Hepatocyte (in vitro differentiated cells): ENCODE data around the gene NUDT14. TPM values are rescaled to one million over a fixed set of nuclear protein-coding genes. Genes with fewer than 3 reads are reported as not detected.

Source experiments
- DNase-seq: peaks from one replicate; pipeline ENCODE4 v3.0.0-alpha.2; 2016; ENCODE audit warnings: low spot score
- H2AFZ ChIP-seq: fragments of 200-600 bp; sonication (generic); 2 replicates; pipeline ENCODE4 v1.6.0; 2016; ENCODE audit warnings: antibody characterized with exemption, mild to moderate bottlenecking
- H3K27ac ChIP-seq: fragments of 200-600 bp; sonication (generic); 2 replicates; pipeline ENCODE4 v1.5.1; 2016; ENCODE audit warnings: mild to moderate bottlenecking
- H3K27me3 ChIP-seq: fragments of 200-600 bp; sonication (generic); 2 replicates; pipeline ENCODE4 v1.6.1; 2016
- H3K36me3 ChIP-seq: fragments of 200-600 bp; sonication (generic); replicated peaks from 2 replicates; pipeline ENCODE4 v1.5.1; 2016; ENCODE audit warnings: low read depth; ENCODE audit not compliant: insufficient read depth
- H3K4me1 ChIP-seq: fragments of 200-600 bp; sonication (generic); 2 replicates; pipeline ENCODE4 v1.5.1; 2016; ENCODE audit warnings: mild to moderate bottlenecking, moderate library complexity; ENCODE audit not compliant: insufficient read depth
- H3K4me2 ChIP-seq: fragments of 200-600 bp; sonication (generic); 2 replicates; pipeline ENCODE4 v1.6.0; 2016
- H3K4me3 ChIP-seq: fragments of 200-600 bp; sonication (generic); 2 replicates; pipeline ENCODE4 v1.5.1; 2016; ENCODE audit warnings: mild to moderate bottlenecking
- H3K79me2 ChIP-seq: fragments of 200-600 bp; sonication (generic); 2 replicates; pipeline ENCODE4 v1.6.0; 2017; ENCODE audit warnings: mild to moderate bottlenecking
- H3K9me2 ChIP-seq: fragments of 200-600 bp; sonication (generic); replicated peaks from 2 replicates; pipeline ENCODE4 v1.6.0; 2017; ENCODE audit warnings: mild to moderate bottlenecking; ENCODE audit not compliant: insufficient read depth
- H3K9me3 ChIP-seq: fragments of 200-600 bp; sonication (generic); 2 replicates; pipeline ENCODE4 v1.5.1; 2016; ENCODE audit warnings: low read depth, mild to moderate bottlenecking
- H4K20me1 ChIP-seq: fragments of 200-600 bp; sonication (generic); 2 replicates; pipeline ENCODE4 v1.6.0; 2016; ENCODE audit warnings: mild to moderate bottlenecking; ENCODE audit not compliant: insufficient read depth, poor library complexity, severe bottlenecking
- EZH2 ChIP-seq: fragments of 200-600 bp; sonication (generic); IDR thresholded peaks from 2 replicates; pipeline ENCODE4 v1.6.1; 2016; ENCODE audit warnings: antibody characterized with exemption, mild to moderate bottlenecking, borderline replicate concordance
- EZH2phosphoT487 ChIP-seq: fragments of 200-600 bp; sonication (generic); IDR thresholded peaks from one replicate; pipeline ENCODE4 v1.6.1; 2018; ENCODE audit warnings: antibody characterized with exemption, mild to moderate bottlenecking, low read depth, moderate library complexity; ENCODE audit not compliant: unreplicated experiment, severe bottlenecking
- WGBS: methylation state at CpG from one replicate; pipeline ENCODE4 v1.1.6; 2016; ENCODE audit warnings: low lambda C conversion rate; ENCODE audit errors: missing lambda C conversion rate; 5-methylcytosine and 5-hydroxymethylcytosine counted together
- polyA plus RNA-seq: library from polyadenylated mRNA; unstranded; fragments of >200 nt; fragmentation: Nextera tagmentation; extraction: Ambion mirVana; gene quantifications from 2 replicates; pipeline ENCODE4 v1.2.1, GENCODE V29; 2016
- total RNA-seq: library from RNA; depleted of rRNA; stranded (reverse); fragments of >200 nt; gene quantifications from 2 replicates; pipeline ENCODE4 v1.2.3, GENCODE V29; 2014
- TF ChIP-seq, protein P1 (sequence below): fragments of 200-600 bp; sonication (generic); IDR thresholded peaks from 2 replicates; pipeline ENCODE4 v1.5.1; 2016; ENCODE audit warnings: antibody characterized with exemption, mild to moderate bottlenecking; ENCODE audit not compliant: poor library complexity

The NUDT14 gene
- total and polyA plus RNA-seq, 2 experiments from 2014 or later: 47.4 to 98.1 TPM

DNA sequence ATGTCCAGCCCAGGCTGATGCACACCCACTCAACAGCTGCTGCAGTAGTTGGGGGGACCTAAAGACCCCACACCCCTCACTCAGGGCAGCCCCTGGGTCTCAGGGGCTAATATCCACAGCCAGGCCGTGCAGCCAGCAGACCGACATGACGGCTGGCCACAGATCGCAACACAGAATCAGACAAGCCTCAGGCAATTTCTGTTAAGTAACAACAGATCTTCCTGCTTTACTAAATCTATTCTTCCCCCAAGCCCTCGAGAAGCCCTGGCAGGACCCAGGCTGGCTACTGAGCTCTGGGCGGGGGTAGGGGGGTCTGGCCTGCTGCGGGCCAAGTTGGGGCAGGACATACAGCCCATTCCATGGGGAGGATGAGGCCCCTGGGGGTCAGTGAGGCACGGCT is 28.0 kb upstream of the NUDT14 start:
- Histone ChIP-seq H3K4me1 (no peaks in the 10 kb centered on the region), H3K4me3 (no peak overlapping the region), H3K9me3 (no peaks in the 10 kb centered on the region), H2AFZ (no peak overlapping the region), H3K9me2 (no peaks in the 10 kb centered on the region), H3K27me3 (no peaks in the 10 kb centered on the region), H3K4me2 (no peak overlapping the region), H4K20me1 (no peaks in the 10 kb centered on the region), H3K79me2 (no peaks in the 10 kb centered on the region), H3K27ac (no peak overlapping the region), H3K36me3 (no peaks in the 10 kb centered on the region)
- DNase-seq: no peak
- TF ChIP-seq, protein P1, sequence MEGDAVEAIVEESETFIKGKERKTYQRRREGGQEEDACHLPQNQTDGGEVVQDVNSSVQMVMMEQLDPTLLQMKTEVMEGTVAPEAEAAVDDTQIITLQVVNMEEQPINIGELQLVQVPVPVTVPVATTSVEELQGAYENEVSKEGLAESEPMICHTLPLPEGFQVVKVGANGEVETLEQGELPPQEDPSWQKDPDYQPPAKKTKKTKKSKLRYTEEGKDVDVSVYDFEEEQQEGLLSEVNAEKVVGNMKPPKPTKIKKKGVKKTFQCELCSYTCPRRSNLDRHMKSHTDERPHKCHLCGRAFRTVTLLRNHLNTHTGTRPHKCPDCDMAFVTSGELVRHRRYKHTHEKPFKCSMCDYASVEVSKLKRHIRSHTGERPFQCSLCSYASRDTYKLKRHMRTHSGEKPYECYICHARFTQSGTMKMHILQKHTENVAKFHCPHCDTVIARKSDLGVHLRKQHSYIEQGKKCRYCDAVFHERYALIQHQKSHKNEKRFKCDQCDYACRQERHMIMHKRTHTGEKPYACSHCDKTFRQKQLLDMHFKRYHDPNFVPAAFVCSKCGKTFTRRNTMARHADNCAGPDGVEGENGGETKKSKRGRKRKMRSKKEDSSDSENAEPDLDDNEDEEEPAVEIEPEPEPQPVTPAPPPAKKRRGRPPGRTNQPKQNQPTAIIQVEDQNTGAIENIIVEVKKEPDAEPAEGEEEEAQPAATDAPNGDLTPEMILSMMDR: no peak
- TF ChIP-seq EZH2: no peak
- no peak for TF ChIP-seq EZH2phosphoT487
- 85% methylated on average over 8 of the region's 8 CpGs for WGBS

GRCh38 chr14:105208738-105209075 is 27.6 kb upstream of the NUDT14 start:
- Histone ChIP-seq H3K27ac (no peak overlapping the region), H3K79me2 (no peaks in the 10 kb centered on the region), H3K36me3 (no peaks in the 10 kb centered on the region), H3K4me3 (no peak overlapping the region), H2AFZ (no peak overlapping the region), H3K9me2 (no peaks in the 10 kb centered on the region), H3K4me2 (no peak overlapping the region), H3K27me3 (no peaks in the 10 kb centered on the region), H3K9me3 (no peaks in the 10 kb centered on the region), H4K20me1 (no peaks in the 10 kb centered on the region), H3K4me1 (no peaks in the 10 kb centered on the region)
- WGBS: 98% methylated on average over 6 of the region's 12 CpGs
- DNase-seq: no peak
- TF ChIP-seq EZH2phosphoT487 (no peak), EZH2 (no peak)
- TF ChIP-seq, protein P1: no peak

- Histone ChIP-seq H3K36me3 (no peaks in the 10 kb centered on the region), H2AFZ (no peak overlapping the region), H3K4me2 (no peak overlapping the region), H3K27me3 (no peaks in the 10 kb centered on the region), H3K27ac (no peak overlapping the region), H3K9me3 (no peaks in the 10 kb centered on the region), H3K9me2 (no peaks in the 10 kb centered on the region), H4K20me1 (no peaks in the 10 kb centered on the region), H3K4me3 (no peak overlapping the region), H3K4me1 (peaks cover 2% of the 10 kb centered on the region), H3K79me2 (no peaks in the 10 kb centered on the region)
- no peak for DNase-seq
- TF ChIP-seq, protein P1: no peak
- TF ChIP-seq EZH2phosphoT487 (no peak), EZH2 (no peak)
- WGBS: 88% methylated on average over 19 of the region's 25 CpGs
Measured at GRCh38 chr14:105207996-105208737, 27.1 kb upstream of the NUDT14 start.
